HuH-7.5 (cell line): ENCODE data around the gene LCE1B.

Experiments used
- DNase-seq: peaks from one replicate; pipeline ENCODE4 v3.0.0; 2011; ENCODE audit warnings: low spot score

The LCE1B gene

GRCh38 chr1:152861374-152861773, 49.6 kb downstream of the LCE1B start:
- no peak for DNase-seq
